ENCODE measurements around the gene PARD3B.

GRCh38 chr2:205612636-205613035 lies 1067.4 kb downstream of the PARD3B start:
- TF ChIP-seq CTCF (IDR thresholded peaks at IDR 0.05; ENCODE audit: low read length): no peak
- no peak for TF ChIP-seq EZH2phosphoT487 (IDR thresholded peaks at IDR 0.05; ENCODE audit: low read length)
- no peak for TF ChIP-seq EZH2 (optimal IDR thresholded peaks at IDR 0.05; ENCODE audit: low read depth, low read length)

Data from MM.1S (cell line).